Keratinocyte (primary cell): ENCODE data around the gene FER1L5. TPM values are rescaled to one million over a fixed set of nuclear protein-coding genes. Genes with fewer than 3 reads are reported as not detected.

Source experiments
- DNase-seq: peaks from one replicate; pipeline ENCODE4 v3.0.0-alpha.2; 2011; ENCODE audit warnings: low read depth, missing footprints, low spot score
- FAIRE-seq: peaks from 2 replicates; lab custom pipeline; 2011; peaks lifted over from hg19 to GRCh38; lab: Jason Lieb, UNC
- H2AFZ ChIP-seq: 2 replicates; pipeline ENCODE4 v1.6.0; 2012; ENCODE audit warnings: low read length, control low read depth, inconsistent platforms; ENCODE audit not compliant: control insufficient read depth
- H3K27ac ChIP-seq: 2 replicates; pipeline ENCODE4 v1.5.1; 2011; ENCODE audit warnings: low read length; ENCODE audit not compliant: control insufficient read depth, insufficient read depth
- H3K27me3 ChIP-seq: 3 replicates; pipeline ENCODE4 v1.6.0; 2011; ENCODE audit warnings: low read length; ENCODE audit not compliant: control insufficient read depth, insufficient read depth; ENCODE audit errors: extremely low read depth
- H3K36me3 ChIP-seq, 2 experiments: 2 replicates in 1 of 2; 3 replicates in 1 of 2; pipeline ENCODE4 v1.5.1; 2011; ENCODE audit warnings: low read length in 2 of 2, mild to moderate bottlenecking in 1 of 2; ENCODE audit not compliant: control insufficient read depth in 2 of 2, insufficient read depth in 2 of 2; ENCODE audit errors: extremely low read depth in 1 of 2
- H3K4me1 ChIP-seq: 3 replicates; pipeline ENCODE4 v1.5.1; 2011; ENCODE audit warnings: low read length; ENCODE audit not compliant: control insufficient read depth, insufficient read depth; ENCODE audit errors: extremely low read depth
- H3K4me2 ChIP-seq: 3 replicates; pipeline ENCODE4 v1.6.0; 2011; ENCODE audit warnings: low read depth, low read length; ENCODE audit not compliant: control insufficient read depth, insufficient read depth; ENCODE audit errors: extremely low read depth
- H3K4me3 ChIP-seq, 3 experiments: fragments of 200-600 bp in 1 of 3; sonication (generic) in 1 of 3; 2 replicates in 2 of 3; 3 replicates in 1 of 3; pipeline ENCODE4 v1.5.1; 2011 to 2016; ENCODE audit warnings: low read length in 3 of 3, mild to moderate bottlenecking in 3 of 3, control low read depth in 2 of 3, inconsistent platforms in 1 of 3, low read depth in 1 of 3, mixed read lengths in 1 of 3, mixed run types in 1 of 3, moderate library complexity in 1 of 3; ENCODE audit not compliant: control insufficient read depth in 2 of 3, insufficient read depth in 2 of 3; ENCODE audit errors: extremely low read depth in 1 of 3
- H3K79me2 ChIP-seq: 2 replicates; pipeline ENCODE4 v1.6.0; 2012; ENCODE audit warnings: low read length; ENCODE audit not compliant: control insufficient read depth, insufficient read depth
- H3K9ac ChIP-seq: 3 replicates; pipeline ENCODE4 v1.6.0; 2011; ENCODE audit warnings: low read length; ENCODE audit not compliant: control insufficient read depth, insufficient read depth; ENCODE audit errors: extremely low read depth
- H3K9me1 ChIP-seq: 3 replicates; pipeline ENCODE4 v1.6.0; 2011; ENCODE audit warnings: low read length; ENCODE audit not compliant: control insufficient read depth, insufficient read depth; ENCODE audit errors: extremely low read depth
- H3K9me3 ChIP-seq: 2 replicates; pipeline ENCODE4 v1.5.1; 2012; ENCODE audit warnings: low read depth, low read length; ENCODE audit not compliant: control insufficient read depth
- H4K20me1 ChIP-seq: 3 replicates; pipeline ENCODE4 v1.6.0; 2011; ENCODE audit warnings: low read length; ENCODE audit not compliant: control insufficient read depth, insufficient read depth; ENCODE audit errors: extremely low read depth
- CTCF ChIP-seq, 3 experiments: IDR thresholded peaks in 1 of 3; conservative IDR thresholded peaks in 1 of 3; optimal IDR thresholded peaks in 1 of 3; 2 replicates in 2 of 3; 3 replicates in 1 of 3; pipeline versions ENCODE3 to v1.5.1; 2011; ENCODE audit warnings: low read length in 3 of 3, mild to moderate bottlenecking in 3 of 3, moderate library complexity in 2 of 3, control low read depth in 1 of 3, inconsistent platforms in 1 of 3; ENCODE audit not compliant: insufficient read depth in 2 of 3; ENCODE audit errors: extremely low read depth in 1 of 3
- EZH2 ChIP-seq: IDR thresholded peaks from one replicate; pipeline ENCODE4 v1.6.1; 2012; ENCODE audit warnings: inconsistent platforms, mild to moderate bottlenecking, low read length, moderate library complexity
- dilution Hi-C: fragments of 300-500 bp; cut with MboI; formaldehyde crosslinking; loops from one replicate; pipeline ENCODE4 v1.7.0; 2020; ENCODE audit warnings: low sequenced_read_pairs; ENCODE audit not compliant: extremely low pct_ligation_motif_present
- polyA plus RNA-seq, 5 experiments: library from polyadenylated mRNA; depleted of rRNA in 3 of 5; stranded (reverse) in 3 of 5; stranded (forward) in 1 of 5; unstranded in 1 of 5; fragments of >200 nt; gene quantifications; 1 replicate in 1 of 5; 2 replicates in 3 of 5; 3 replicates in 1 of 5; pipeline versions ENCODE4 v1.2.1 to v1.2.3, GENCODE V29; 2011 to 2012; ENCODE audit warnings: missing spikeins in 2 of 5, low read depth in 1 of 5, low replicate concordance in 1 of 5

FER1L5 gene
- polyA plus RNA-seq, 1 donor (not counting 4 experiments of a cell fraction or from before 2014, with no cell fraction given), result 0.01 TPM

GRCh38 chr2:96616535-96616934, 26.0 kb upstream of the FER1L5 start:
- Histone ChIP-seq H2AFZ (no peak overlapping the region), H3K9me3 (no peaks in the 10 kb centered on the region), H3K9me1 (no peaks in the 10 kb centered on the region), H3K4me1 (peaks cover 11% of the 10 kb centered on the region), H3K27ac (peak overlapping the region; percentile 83), H3K4me3 (no peak overlapping the region), H3K27me3 (no peaks in the 10 kb centered on the region), H3K79me2 (peaks cover 2% of the 10 kb centered on the region), H3K4me2 (no peak overlapping the region), H4K20me1 (no peaks in the 10 kb centered on the region), H3K9ac (no peak overlapping the region), H3K36me3 (peaks cover 18 to 39% of the 10 kb centered on the region in 2 experiments)
- TF ChIP-seq EZH2 (no peak), CTCF (optimal IDR thresholded peaks at IDR 0.05 in 1 of 3, IDR thresholded peaks at IDR 0.05 in 1 of 3, conservative IDR thresholded peaks at IDR 0.05 in 1 of 3; ENCODE audit: extremely low read depth in 1 of 3, insufficient read depth in 2 of 3, low read length in 3 of 3) (no peak)
- FAIRE-seq, result no peak
- dilution Hi-C loops, result no loop called here
- no peak for DNase-seq

GRCh38 chr2:96617012-96617411, 25.6 kb upstream of the FER1L5 start:
- H4K20me1 ChIP-seq, result no peaks in the 10 kb centered on the region
- H3K9ac ChIP-seq, result peak overlapping the region; percentile 60
- TF ChIP-seq EZH2, result no peak
- no peak for TF ChIP-seq CTCF (optimal IDR thresholded peaks at IDR 0.05 in 1 of 3, IDR thresholded peaks at IDR 0.05 in 1 of 3, conservative IDR thresholded peaks at IDR 0.05 in 1 of 3; ENCODE audit: extremely low read depth in 1 of 3, insufficient read depth in 2 of 3, low read length in 3 of 3)
- H3K4me2 ChIP-seq, result peak overlapping the region; percentile 58
- no peaks in the 10 kb centered on the region for H3K9me3 ChIP-seq
- peaks cover 18 to 34% of the 10 kb centered on the region in 2 experiments for H3K36me3 ChIP-seq
- H3K4me3 ChIP-seq, result no peak overlapping the region
- dilution Hi-C loops, result no loop called here
- FAIRE-seq (no peak), DNase-seq (no peak)
- peaks cover 11% of the 10 kb centered on the region for H3K4me1 ChIP-seq
- peak overlapping the region; percentile 83 for H3K27ac ChIP-seq
- no peaks in the 10 kb centered on the region for H3K27me3 ChIP-seq
- no peaks in the 10 kb centered on the region for H3K9me1 ChIP-seq
- H2AFZ ChIP-seq, result no peak overlapping the region
- peaks cover 2% of the 10 kb centered on the region for H3K79me2 ChIP-seq
